ENCODE measurements around the gene DERA. TPM values are rescaled to one million over a fixed set of nuclear protein-coding genes. Genes with fewer than 3 reads are reported as not detected.

The DERA gene
- total and polyA plus RNA-seq, 2 of the 13 experiments (the other 11 are each of a cell fraction or from before 2014, with no cell fraction given), result 24.0 to 51.3 TPM

DNA sequence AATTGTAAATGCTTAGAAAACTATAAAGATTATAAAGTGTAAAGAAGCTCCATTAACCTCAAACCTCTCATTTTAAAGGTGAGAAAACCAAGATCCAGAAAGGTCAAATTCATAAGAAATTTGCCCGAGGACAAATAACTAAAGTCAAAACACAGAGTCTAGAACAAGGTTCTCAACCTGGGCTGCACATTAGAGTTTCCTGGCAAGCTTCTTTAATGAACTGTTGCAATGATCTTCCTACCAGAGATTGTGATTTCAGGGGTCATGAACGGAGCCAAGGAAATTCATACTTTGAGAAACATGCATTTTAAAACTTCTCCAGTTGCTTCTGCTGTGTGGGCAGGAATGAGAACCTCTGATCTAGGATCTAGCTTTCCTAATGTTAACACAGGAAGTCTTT, 86.8 kb downstream of the DERA start:
- FAIRE-seq, result no peak
- H3K27ac ChIP-seq (ENCODE audit: extremely low read length, insufficient read depth, low read length), result no peak overlapping the region
- POLR2A ChIA-PET, result no interaction called here

GRCh38 chr12:16002880-16003279, 91.7 kb downstream of the DERA start:
- Histone ChIP-seq H3K4me1 (ENCODE audit: insufficient read depth, low read length) (peaks cover 2% of the 10 kb centered on the region), H3K4me2 (ENCODE audit: low read depth, low read length) (no peak overlapping the region), H3K27me3 (ENCODE audit: control insufficient read depth in 1 of 2, insufficient read depth in 2 of 2, low read length in 2 of 2) (no peaks in the 10 kb centered on the region), H3K36me3 (replicated peaks in 1 of 2; ENCODE audit: control insufficient read depth in 1 of 2, insufficient read depth in 2 of 2, low read length in 2 of 2) (peaks cover 0 to 6% of the 10 kb centered on the region in 2 experiments; a peak in 2 of 5 replicates), H3K9me3 (ENCODE audit: low read length) (no peaks in the 10 kb centered on the region), H3K27ac (ENCODE audit: extremely low read length, insufficient read depth, low read length) (no peak overlapping the region), H3K79me2 (ENCODE audit: insufficient read depth, low read length) (no peaks in the 10 kb centered on the region), H4K20me1 (ENCODE audit: insufficient read depth, low read length) (no peaks in the 10 kb centered on the region), H3K4me3 (replicated peaks in 1 of 3; ENCODE audit: insufficient read depth in 1 of 3, low read depth in 2 of 3, low read length in 3 of 3) (no peak overlapping the region), H2AFZ (ENCODE audit: low read length) (no peak overlapping the region), H3K9ac (ENCODE audit: insufficient read depth, low read depth, low read length) (no peak overlapping the region)
- ATAC-seq (no peak), DNase-seq (ENCODE audit: low spot score) (no peak), FAIRE-seq (no peak)
- BruUV-seq (replicated peaks), result no TSS peak
- POLR2A ChIA-PET, result no interaction called here
- in situ Hi-C loops (cut with HindIII; ENCODE audit: extremely low pct_ligation_motif_present, low pct_unique_long_range_greater_than_20kb), result no loop called here
- no peak for TF ChIP-seq RBFOX2 (IDR thresholded peaks at IDR 0.05; ENCODE audit: low read depth, low read length)
- TF ChIP-seq MZF1 (CRISPR knock-in tag; IDR thresholded peaks at IDR 0.05; ENCODE audit: borderline replicate concordance), result no peak
- TF ChIP-seq MTF1 (CRISPR knock-in tag; IDR thresholded peaks at IDR 0.05), result no peak
- intact Hi-C loops (cut with micrococcal nuclease; ENCODE audit: unreplicated experiment), result loop anchor here (1.0 to 2.0 kb wide), 2 partner anchors 41 to 58 kb away; no protein-coding TSS in a partner anchor
- CTCF ChIA-PET (ENCODE audit: low intra/inter-chr PET ratio, low total read pairs), result no interaction called here

More for the DNA sequence above, 86.8 kb downstream of the DERA start:
- Histone ChIP-seq H3K79me2 (ENCODE audit: insufficient read depth, low read length) (no peaks in the 10 kb centered on the region), H3K4me3 (replicated peaks in 1 of 3; ENCODE audit: insufficient read depth in 1 of 3, low read depth in 2 of 3, low read length in 3 of 3) (no peak overlapping the region), H3K36me3 (replicated peaks in 1 of 2; ENCODE audit: control insufficient read depth in 1 of 2, insufficient read depth in 2 of 2, low read length in 2 of 2) (no peaks in the 10 kb centered on the region; a peak in 2 of 5 replicates), H3K4me2 (ENCODE audit: low read depth, low read length) (no peak overlapping the region), H3K4me1 (ENCODE audit: insufficient read depth, low read length) (no peaks in the 10 kb centered on the region), H3K9ac (ENCODE audit: insufficient read depth, low read depth, low read length) (no peak overlapping the region), H3K9me3 (ENCODE audit: low read length) (no peaks in the 10 kb centered on the region), H3K27me3 (ENCODE audit: control insufficient read depth in 1 of 2, insufficient read depth in 2 of 2, low read length in 2 of 2) (no peaks in the 10 kb centered on the region), H4K20me1 (ENCODE audit: insufficient read depth, low read length) (no peaks in the 10 kb centered on the region), H2AFZ (ENCODE audit: low read length) (no peak overlapping the region)
- 96% methylated on average over 2 of the region's 2 CpGs for WGBS (ENCODE audit: low lambda C conversion rate)
- ATAC-seq (no peak), DNase-seq (ENCODE audit: low spot score) (no peak)
- in situ Hi-C loops (cut with HindIII; ENCODE audit: extremely low pct_ligation_motif_present, low pct_unique_long_range_greater_than_20kb), result no loop called here
- TF ChIP-seq NBN (conservative IDR thresholded peaks at IDR 0.05), result no peak
- no peak for TF ChIP-seq HNRNPLL (IDR thresholded peaks at IDR 0.05; ENCODE audit: low read depth, low read length, poor library complexity, severe bottlenecking)
- TF ChIP-seq KLF15 (CRISPR knock-in tag; IDR thresholded peaks at IDR 0.05; ENCODE audit: borderline replicate concordance), result no peak
- no peak for TF ChIP-seq THAP11 (CRISPR knock-in tag; IDR thresholded peaks at IDR 0.05)
- no peak for TF ChIP-seq DNMT3B (CRISPR knock-in tag; conservative IDR thresholded peaks at IDR 0.05)
- TF ChIP-seq HOXD1 (CRISPR knock-in tag; IDR thresholded peaks at IDR 0.05), result no peak
- TF ChIP-seq ZBTB3 (CRISPR knock-in tag; IDR thresholded peaks at IDR 0.05; ENCODE audit: borderline replicate concordance, low read depth), result no peak
- no peak for TF ChIP-seq ZGPAT (CRISPR knock-in tag; IDR thresholded peaks at IDR 0.05)
- TF ChIP-seq HDAC2 (CRISPR knock-in tag; IDR thresholded peaks at IDR 0.05), result no peak
- CTCF ChIA-PET (ENCODE audit: low intra/inter-chr PET ratio, low total read pairs), result no interaction called here
- no TSS peak for BruUV-seq (replicated peaks)
- intact Hi-C loops (cut with micrococcal nuclease; ENCODE audit: unreplicated experiment), result no loop called here

All from HepG2 (cell line).